Limb (tissue), 2 donors: Measurements from ENCODE around the gene CDYL2.
"Not testable (repeated sequence)": the region's sequence is repeated elsewhere in the genome, so short reads cannot be mapped to it uniquely, and the experiment has no call there.

Experiments
- DNase-seq, 2 donors: peaks; one replicate each; pipeline ENCODE4 v3.0.0-alpha.2; 2016; ENCODE audit errors: extremely low spot score in 2 of 2

Gene CDYL2

GRCh38 chr16:80804526-80805383 lies at the start of gene CDYL2:
TSS of gene CDYL2 (minus strand) at chr16:80804598. CDS start at chr16:80804173, 425 bp downstream.
- DNase-seq = peak in 1 of 2 donors; percentile 47

- no peak for DNase-seq
Observed at GRCh38 chr16:80852261-80852872, 48.0 kb upstream of the CDYL2 start.

GRCh38 chr16:80851831-80852230 lies 47.4 kb upstream of the CDYL2 start:
- DNase-seq = no peak

- no peak for DNase-seq
Observed at GRCh38 chr16:80850757-80851156, 46.4 kb upstream of the CDYL2 start.

GRCh38 chr16:80848862-80849261 lies 44.5 kb upstream of the CDYL2 start:
- no peak for DNase-seq

GRCh38 chr16:80846680-80847079 lies 42.3 kb upstream of the CDYL2 start:
- no peak for DNase-seq

- DNase-seq = no peak
Observed at GRCh38 chr16:80846275-80846674, 41.9 kb upstream of the CDYL2 start.

GRCh38 chr16:80844395-80844794 lies 40.0 kb upstream of the CDYL2 start:
- DNase-seq = no peak

- DNase-seq = no peak
Observed at GRCh38 chr16:80841231-80841630, 36.8 kb upstream of the CDYL2 start.

GRCh38 chr16:80837533-80838147 lies 33.2 kb upstream of the CDYL2 start:
- DNase-seq = no peak

GRCh38 chr16:80836846-80837245 lies 32.4 kb upstream of the CDYL2 start:
- DNase-seq = no peak

- no peak for DNase-seq
Observed at GRCh38 chr16:80836202-80836601, 31.8 kb upstream of the CDYL2 start.

GRCh38 chr16:80831039-80831438 lies 26.6 kb upstream of the CDYL2 start:
- no peak for DNase-seq

- DNase-seq = no peak
Observed at GRCh38 chr16:80828495-80828894, 24.1 kb upstream of the CDYL2 start.

GRCh38 chr16:80827007-80827406 lies 22.6 kb upstream of the CDYL2 start:
- DNase-seq = no peak

- DNase-seq = no peak
Observed at GRCh38 chr16:80825365-80825758, 21.0 kb upstream of the CDYL2 start.

- DNase-seq = peak in 1 of 2 donors; percentile 54
Observed at GRCh38 chr16:80824623-80825364, 20.4 kb upstream of the CDYL2 start.

- no peak for DNase-seq
Observed at GRCh38 chr16:80819988-80820387, 15.6 kb upstream of the CDYL2 start.

GRCh38 chr16:80816356-80816755 lies 12.0 kb upstream of the CDYL2 start:
- DNase-seq = no peak

- not testable (repeated sequence) for DNase-seq
Observed at GRCh38 chr16:80815278-80815677, 10.9 kb upstream of the CDYL2 start.

- no peak for DNase-seq
Observed at GRCh38 chr16:80812593-80812992, 8.2 kb upstream of the CDYL2 start.

- no peak for DNase-seq
Observed at GRCh38 chr16:80809366-80809765, 5.0 kb upstream of the CDYL2 start.
